ENCODE results near the gene TESMIN.

TESMIN gene

DNA sequence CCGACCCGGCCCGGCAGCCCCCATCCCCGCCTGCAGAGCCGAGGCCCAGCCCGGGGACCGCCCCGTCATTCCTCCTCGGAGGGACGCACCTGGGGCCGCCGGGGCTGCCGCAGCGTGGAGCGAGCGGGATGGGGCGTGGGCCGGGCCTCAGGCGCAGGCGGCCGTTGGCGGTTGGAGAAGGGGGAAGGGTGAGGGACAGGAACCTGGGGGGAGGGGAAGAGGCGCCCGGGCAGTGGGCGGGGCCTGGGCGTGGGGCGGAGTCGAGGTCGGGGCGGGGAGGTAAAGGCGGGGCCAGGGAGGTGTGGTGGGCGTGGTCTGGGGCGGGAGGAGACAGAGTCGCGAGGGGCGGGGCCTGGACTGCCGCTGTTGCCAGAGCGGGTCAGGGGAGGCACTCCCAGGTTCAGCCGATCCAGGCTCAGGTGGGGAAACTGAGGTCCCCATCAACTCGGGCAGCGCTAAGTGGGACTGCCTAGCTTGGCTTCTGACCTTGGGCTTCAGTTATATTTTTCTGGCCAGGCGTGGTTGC, at the start of gene TESMIN:
Gene TESMIN (minus strand): TSS at position 190 of the 526 bp plus-strand sequence. CDS start 860 bp downstream, outside the sequence.
- ChIA-PET CTCF (interaction anchor here (1.1 to 1.5 kb wide), 2 partner anchors 17 to 18 kb away, joined by 3 to 4 read pairs; no protein-coding TSS in a partner anchor), POLR2A (no interaction called here)
- DNase-seq (ENCODE audit: extremely low spot score): peak; percentile 98
- TF ChIP-seq, protein P1, sequence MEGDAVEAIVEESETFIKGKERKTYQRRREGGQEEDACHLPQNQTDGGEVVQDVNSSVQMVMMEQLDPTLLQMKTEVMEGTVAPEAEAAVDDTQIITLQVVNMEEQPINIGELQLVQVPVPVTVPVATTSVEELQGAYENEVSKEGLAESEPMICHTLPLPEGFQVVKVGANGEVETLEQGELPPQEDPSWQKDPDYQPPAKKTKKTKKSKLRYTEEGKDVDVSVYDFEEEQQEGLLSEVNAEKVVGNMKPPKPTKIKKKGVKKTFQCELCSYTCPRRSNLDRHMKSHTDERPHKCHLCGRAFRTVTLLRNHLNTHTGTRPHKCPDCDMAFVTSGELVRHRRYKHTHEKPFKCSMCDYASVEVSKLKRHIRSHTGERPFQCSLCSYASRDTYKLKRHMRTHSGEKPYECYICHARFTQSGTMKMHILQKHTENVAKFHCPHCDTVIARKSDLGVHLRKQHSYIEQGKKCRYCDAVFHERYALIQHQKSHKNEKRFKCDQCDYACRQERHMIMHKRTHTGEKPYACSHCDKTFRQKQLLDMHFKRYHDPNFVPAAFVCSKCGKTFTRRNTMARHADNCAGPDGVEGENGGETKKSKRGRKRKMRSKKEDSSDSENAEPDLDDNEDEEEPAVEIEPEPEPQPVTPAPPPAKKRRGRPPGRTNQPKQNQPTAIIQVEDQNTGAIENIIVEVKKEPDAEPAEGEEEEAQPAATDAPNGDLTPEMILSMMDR (IDR thresholded peaks at IDR 0.05; ENCODE audit: control extremely low read depth, extremely low read depth, low read depth, missing control alignments): no peak

GRCh38 chr11:68798221-68798813, 47.0 kb upstream of the TESMIN start:
- POLR2A ChIA-PET: no interaction called here
- TF ChIP-seq, protein P1 (IDR thresholded peaks at IDR 0.05; ENCODE audit: control extremely low read depth, extremely low read depth, low read depth, missing control alignments): peak; percentile 54
- CTCF ChIA-PET: interaction anchor here (0.6 to 3.0 kb wide), 13 partner anchors 8 to 214 kb away, joined by 3 to 13 read pairs (median 4); no protein-coding TSS in a partner anchor
- DNase-seq (ENCODE audit: extremely low spot score): peak; percentile 61

GRCh38 chr11:68796801-68797200, 45.5 kb upstream of the TESMIN start:
- POLR2A ChIA-PET: no interaction called here
- no peak for DNase-seq (ENCODE audit: extremely low spot score)
- TF ChIP-seq, protein P1 (IDR thresholded peaks at IDR 0.05; ENCODE audit: control extremely low read depth, extremely low read depth, low read depth, missing control alignments): no peak
- CTCF ChIA-PET: interaction anchor here (2.5 kb wide), 1 partner anchor 10 kb away, joined by 9 read pairs; no protein-coding TSS in a partner anchor

DNA sequence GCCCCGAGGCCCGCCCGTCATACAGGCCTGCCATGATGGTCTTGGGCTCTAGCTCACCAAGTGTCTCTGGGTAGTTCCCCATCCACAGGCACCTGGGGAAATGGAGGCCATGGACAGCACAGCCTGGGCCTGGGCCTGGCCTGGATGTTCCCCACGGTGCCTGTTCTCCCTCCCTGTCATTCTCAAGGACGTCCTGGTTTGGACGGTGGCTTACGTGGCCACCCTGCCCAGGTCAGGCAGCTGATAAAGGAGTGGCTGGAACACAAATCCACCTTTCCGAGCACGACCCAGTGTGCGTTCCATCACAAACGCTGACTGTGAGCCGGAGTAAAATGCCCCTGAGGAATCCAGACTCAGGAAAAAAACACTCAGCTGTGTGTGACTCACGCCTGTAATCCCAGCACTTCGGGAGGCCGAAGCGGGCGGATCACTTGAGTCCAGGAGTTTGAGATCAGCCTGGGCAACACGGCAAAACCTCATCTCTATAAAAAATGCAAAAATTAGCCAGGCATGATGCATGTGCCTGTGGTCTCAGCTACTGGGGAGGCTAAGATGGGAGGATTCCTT, 41.2 kb upstream of the TESMIN start:
- TF ChIP-seq, protein P1 (IDR thresholded peaks at IDR 0.05; ENCODE audit: control extremely low read depth, extremely low read depth, low read depth, missing control alignments): no peak
- ChIA-PET CTCF (no interaction called here), POLR2A (no interaction called here)
- no peak for DNase-seq (ENCODE audit: extremely low spot score)

DNA sequence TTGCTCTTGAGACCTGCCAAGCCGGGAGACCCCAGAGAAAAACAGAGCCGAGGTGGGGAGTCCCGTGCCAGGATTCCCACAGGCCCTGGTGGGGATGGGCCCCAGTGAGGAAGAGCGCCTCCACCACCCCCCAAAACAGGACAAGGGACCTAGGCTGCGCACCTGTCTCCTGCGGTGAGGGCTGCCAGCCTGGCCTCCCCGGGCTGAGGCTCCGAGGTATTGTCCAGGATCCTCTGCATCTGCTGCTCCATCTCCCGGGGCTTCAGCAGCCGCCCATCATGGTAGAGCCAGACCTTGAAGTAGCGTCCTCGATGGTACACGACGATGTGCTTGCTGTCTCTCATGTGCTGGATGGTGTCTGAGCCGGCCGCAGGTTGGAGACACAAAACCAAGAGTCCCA, 33.3 kb upstream of the TESMIN start:
- CTCF ChIA-PET: no interaction called here
- TF ChIP-seq, protein P1 (IDR thresholded peaks at IDR 0.05; ENCODE audit: control extremely low read depth, extremely low read depth, low read depth, missing control alignments): no peak
- no peak for DNase-seq (ENCODE audit: extremely low spot score)
- POLR2A ChIA-PET: no interaction called here

- POLR2A ChIA-PET: no interaction called here
- DNase-seq (ENCODE audit: extremely low spot score): no peak
- CTCF ChIA-PET: interaction anchor here (1.5 kb wide), 1 partner anchor 15 kb away, joined by 4 read pairs; no protein-coding TSS in a partner anchor
- TF ChIP-seq, protein P1 (IDR thresholded peaks at IDR 0.05; ENCODE audit: control extremely low read depth, extremely low read depth, low read depth, missing control alignments): no peak
Observed at GRCh38 chr11:68783216-68783821, 32.0 kb upstream of the TESMIN start.

Data from GM10248 (cell line).